DND-41 (cell line): ENCODE results near the gene SLC25A13.

Experiments used
- ATAC-seq: fragments of 200-7000 bp; cut with Tn5 transposase; 3 replicates; pipeline ENCODE4 v1.9.1; 2021; ENCODE audit warnings: low read depth; ENCODE audit not compliant: insufficient read depth
- DNase-seq: peaks from one replicate; pipeline ENCODE4 v3.0.0-alpha.2; 2020
- H2AFZ ChIP-seq: 2 replicates; pipeline ENCODE4 v1.6.0; 2012; ENCODE audit warnings: low read depth, low read length
- H3K27ac ChIP-seq: 2 replicates; pipeline ENCODE4 v1.5.1; 2012; ENCODE audit warnings: low read length, inconsistent platforms
- H3K27me3 ChIP-seq: fragments of 200-600 bp; sonication (generic); 2 replicates; pipeline ENCODE4 v1.6.0; 2012; ENCODE audit warnings: low read length, mild to moderate bottlenecking, inconsistent platforms; ENCODE audit not compliant: insufficient read depth, poor library complexity
- H3K36me3 ChIP-seq: 2 replicates; pipeline ENCODE4 v1.5.1; 2012; ENCODE audit warnings: low read length, inconsistent platforms; ENCODE audit not compliant: insufficient read depth
- H3K4me1 ChIP-seq: 2 replicates; pipeline ENCODE4 v1.5.1; 2012; ENCODE audit warnings: mild to moderate bottlenecking, low read length; ENCODE audit not compliant: insufficient read depth
- H3K4me2 ChIP-seq: 2 replicates; pipeline ENCODE4 v1.6.0; 2012; ENCODE audit warnings: mild to moderate bottlenecking, moderate library complexity, low read length, inconsistent platforms; ENCODE audit not compliant: insufficient read depth
- H3K4me3 ChIP-seq, 2 experiments: fragments of 200-600 bp in 1 of 2; shearing (Covaris generic) in 1 of 2; 2 replicates each; pipeline ENCODE4 v1.5.1; 2012 to 2016; ENCODE audit warnings: inconsistent platforms in 2 of 2, low read length in 2 of 2, mild to moderate bottlenecking in 2 of 2, low read depth in 1 of 2, moderate library complexity in 1 of 2
- H3K79me2 ChIP-seq: 2 replicates; pipeline ENCODE4 v1.6.0; 2012; ENCODE audit warnings: low read length, inconsistent platforms; ENCODE audit not compliant: insufficient read depth
- H3K9ac ChIP-seq: 2 replicates; pipeline ENCODE4 v1.6.0; 2012; ENCODE audit warnings: low read depth, mild to moderate bottlenecking, inconsistent platforms, low read length, moderate library complexity
- H3K9me3 ChIP-seq: 2 replicates; pipeline ENCODE4 v1.5.1; 2012; ENCODE audit warnings: low read length, moderate library complexity, mild to moderate bottlenecking, inconsistent platforms; ENCODE audit not compliant: insufficient read depth, severe bottlenecking
- H4K20me1 ChIP-seq: 2 replicates; pipeline ENCODE4 v1.6.0; 2012; ENCODE audit warnings: low read length; ENCODE audit not compliant: insufficient read depth
- EZH2 ChIP-seq: IDR thresholded peaks from 3 replicates; pipeline ENCODE4 v1.6.1; 2012; ENCODE audit warnings: borderline replicate concordance, low read depth, mild to moderate bottlenecking, moderate library complexity, low read length, inconsistent platforms; ENCODE audit not compliant: severe bottlenecking
- TF ChIP-seq, protein P1 (sequence below): IDR thresholded peaks from 2 replicates; pipeline ENCODE4 v1.5.1; 2012; ENCODE audit warnings: borderline replicate concordance, low read length, moderate library complexity, mild to moderate bottlenecking; ENCODE audit not compliant: poor library complexity, severe bottlenecking; ENCODE audit errors: extremely low read depth

SLC25A13 gene

DNA sequence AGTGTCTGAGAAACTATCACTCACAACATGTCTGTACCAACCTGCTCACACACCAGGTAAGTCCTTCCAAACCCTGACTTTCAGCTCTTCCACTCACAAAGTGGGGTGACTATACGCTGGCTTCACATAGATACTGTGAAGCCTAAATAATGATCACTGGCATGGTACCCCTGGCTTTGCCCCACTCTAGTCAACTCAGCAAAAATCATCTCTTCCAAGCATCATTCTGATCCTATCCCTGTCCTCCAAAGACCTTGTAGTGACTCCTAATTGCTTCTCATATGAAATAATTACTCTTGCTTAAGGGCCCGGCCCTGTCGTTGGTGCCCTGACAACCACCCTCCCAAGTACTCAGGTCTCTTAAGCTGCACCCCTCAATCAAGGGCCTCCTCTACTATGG lies 97.8 kb downstream of the SLC25A13 start:
- ATAC-seq (no peak), DNase-seq (no peak)
- Histone ChIP-seq H3K4me3 (no peak overlapping the region), H3K27me3 (no peaks in the 10 kb centered on the region), H3K9ac (no peak overlapping the region), H4K20me1 (no peaks in the 10 kb centered on the region), H3K27ac (no peak overlapping the region), H3K4me1 (no peaks in the 10 kb centered on the region), H3K9me3 (no peaks in the 10 kb centered on the region), H3K79me2 (no peaks in the 10 kb centered on the region), H3K36me3 (no peaks in the 10 kb centered on the region), H2AFZ (no peak overlapping the region), H3K4me2 (no peak overlapping the region)
- TF ChIP-seq EZH2: no peak
- TF ChIP-seq, protein P1, sequence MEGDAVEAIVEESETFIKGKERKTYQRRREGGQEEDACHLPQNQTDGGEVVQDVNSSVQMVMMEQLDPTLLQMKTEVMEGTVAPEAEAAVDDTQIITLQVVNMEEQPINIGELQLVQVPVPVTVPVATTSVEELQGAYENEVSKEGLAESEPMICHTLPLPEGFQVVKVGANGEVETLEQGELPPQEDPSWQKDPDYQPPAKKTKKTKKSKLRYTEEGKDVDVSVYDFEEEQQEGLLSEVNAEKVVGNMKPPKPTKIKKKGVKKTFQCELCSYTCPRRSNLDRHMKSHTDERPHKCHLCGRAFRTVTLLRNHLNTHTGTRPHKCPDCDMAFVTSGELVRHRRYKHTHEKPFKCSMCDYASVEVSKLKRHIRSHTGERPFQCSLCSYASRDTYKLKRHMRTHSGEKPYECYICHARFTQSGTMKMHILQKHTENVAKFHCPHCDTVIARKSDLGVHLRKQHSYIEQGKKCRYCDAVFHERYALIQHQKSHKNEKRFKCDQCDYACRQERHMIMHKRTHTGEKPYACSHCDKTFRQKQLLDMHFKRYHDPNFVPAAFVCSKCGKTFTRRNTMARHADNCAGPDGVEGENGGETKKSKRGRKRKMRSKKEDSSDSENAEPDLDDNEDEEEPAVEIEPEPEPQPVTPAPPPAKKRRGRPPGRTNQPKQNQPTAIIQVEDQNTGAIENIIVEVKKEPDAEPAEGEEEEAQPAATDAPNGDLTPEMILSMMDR: no peak

DNA sequence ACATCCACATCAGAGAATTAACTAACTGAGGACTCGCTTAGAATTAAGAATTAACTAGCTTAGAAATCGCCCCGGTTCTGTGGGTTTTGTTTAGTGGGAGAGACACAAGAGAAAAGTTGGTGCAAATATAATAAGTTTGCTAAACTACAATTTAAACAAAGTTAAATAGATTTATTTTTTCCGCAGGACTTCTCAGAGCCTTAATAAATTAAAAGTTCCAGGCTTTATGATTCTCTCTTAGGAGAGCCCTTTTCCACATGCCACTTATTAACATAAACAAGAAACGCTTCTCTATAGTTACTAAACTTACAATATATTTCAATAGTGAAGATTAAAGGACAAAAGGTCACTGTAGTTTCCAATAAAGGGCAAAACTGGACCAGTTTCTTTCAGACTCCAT lies 100.0 kb downstream of the SLC25A13 start:
- no peaks in the 10 kb centered on the region for H3K36me3 ChIP-seq
- no peak overlapping the region for H3K4me2 ChIP-seq
- ATAC-seq (no peak), DNase-seq (no peak)
- H3K27me3 ChIP-seq: no peaks in the 10 kb centered on the region
- H3K9ac ChIP-seq: no peak overlapping the region
- no peaks in the 10 kb centered on the region for H3K4me1 ChIP-seq
- H4K20me1 ChIP-seq: no peaks in the 10 kb centered on the region
- H3K79me2 ChIP-seq: no peaks in the 10 kb centered on the region
- H3K9me3 ChIP-seq: no peaks in the 10 kb centered on the region
- H3K27ac ChIP-seq: no peak overlapping the region
- TF ChIP-seq, protein P1: no peak
- TF ChIP-seq EZH2: no peak
- no peak overlapping the region for H3K4me3 ChIP-seq
- H2AFZ ChIP-seq: no peak overlapping the region

DNA sequence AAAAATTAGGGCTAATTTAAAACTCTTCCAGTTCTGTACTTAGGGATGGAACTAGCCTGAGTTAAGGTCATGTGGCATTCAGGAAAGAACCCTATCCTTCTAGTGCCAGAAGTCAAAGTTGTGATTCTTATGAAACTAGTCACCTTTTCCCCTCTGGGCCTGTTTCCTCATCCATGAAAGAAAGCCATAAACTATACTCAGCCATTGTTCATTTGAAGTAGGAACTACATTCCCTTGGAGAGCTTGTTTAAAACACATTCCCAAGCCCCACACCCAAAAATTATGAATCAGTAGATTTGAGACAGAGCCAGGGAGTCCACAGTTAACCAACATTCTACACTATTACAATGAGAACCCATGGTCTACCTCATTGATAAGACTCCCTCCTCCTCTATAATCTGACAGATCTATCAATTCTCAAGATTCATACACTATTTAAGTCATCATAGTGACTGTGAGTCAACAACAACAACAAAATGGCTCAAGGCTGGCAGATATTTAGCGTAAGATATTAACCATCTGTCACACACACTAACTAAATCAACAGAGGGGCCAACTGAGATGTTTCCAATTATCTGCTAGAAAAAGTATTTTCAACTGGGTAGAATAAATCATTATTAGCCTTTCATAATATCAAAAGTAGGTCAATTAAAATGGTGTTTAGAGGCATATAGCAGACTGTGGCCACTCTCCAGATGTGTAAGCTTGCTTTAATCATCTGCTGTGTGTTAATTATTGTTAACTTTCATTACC lies 102.3 kb downstream of the SLC25A13 start:
- Histone ChIP-seq H3K27me3 (no peaks in the 10 kb centered on the region), H3K9ac (no peak overlapping the region), H3K79me2 (no peaks in the 10 kb centered on the region), H3K9me3 (no peaks in the 10 kb centered on the region), H3K4me1 (no peaks in the 10 kb centered on the region), H4K20me1 (no peaks in the 10 kb centered on the region), H3K27ac (no peak overlapping the region), H3K36me3 (no peaks in the 10 kb centered on the region), H3K4me3 (no peak overlapping the region), H2AFZ (no peak overlapping the region), H3K4me2 (no peak overlapping the region)
- TF ChIP-seq, protein P1: no peak
- TF ChIP-seq EZH2: no peak
- no peak for ATAC-seq
- DNase-seq: no peak
